WTC11 (cell line): Measurements from ENCODE around the gene SLC6A4. TPM values are rescaled to one million over a fixed set of nuclear protein-coding genes. Genes with fewer than 3 reads are reported as not detected.

Experiments used
- ATAC-seq: fragments of 200-7000 bp; cut with Tn5 transposase; 2 replicates; pipeline ENCODE4 v1.10.0; 2021; ENCODE audit warnings: mild to moderate bottlenecking, moderate library complexity
- CTCF ChIA-PET: fragments of 300-600 bp; sonication (Branson Sonifier 250); formaldehyde crosslinking; loops from one replicate; lab custom pipeline; 2021; ENCODE audit warnings: antibody characterized with exemption; lab: Charles Lee
- POLR2A ChIA-PET: fragments of 350-600 bp; sonication (Branson Sonifier 250); formaldehyde crosslinking; loops from one replicate; lab custom pipeline; 2021; ENCODE audit warnings: antibody characterized with exemption; lab: Charles Lee
- DNase-seq: peaks from one replicate; pipeline ENCODE4 v3.0.0; 2021; ENCODE audit warnings: low spot score
- H3K27ac Mint-ChIP-seq: 2 replicates; pipeline ENCODE4 v1.8.0; 2021; ENCODE audit warnings: mixed read lengths
- H3K27me3 Mint-ChIP-seq: 2 replicates; pipeline ENCODE4 v1.8.0; 2021; ENCODE audit warnings: low read depth, mild to moderate bottlenecking, moderate library complexity, mixed read lengths
- H3K36me3 Mint-ChIP-seq: 2 replicates; pipeline ENCODE4 v1.8.0; 2021; ENCODE audit warnings: mixed read lengths
- H3K4me1 Mint-ChIP-seq: 2 replicates; pipeline ENCODE4 v1.8.0; 2022; ENCODE audit warnings: mixed read lengths
- H3K4me3 Mint-ChIP-seq: 2 replicates; pipeline ENCODE4 v1.8.0; 2021; ENCODE audit warnings: mild to moderate bottlenecking, moderate library complexity, mixed read lengths
- H3K9me3 Mint-ChIP-seq: 2 replicates; pipeline ENCODE4 v1.8.0; 2021; ENCODE audit warnings: mixed read lengths
- CREM ChIP-seq: sonication (generic); formaldehyde crosslinking; IDR thresholded peaks from 2 replicates; pipeline ENCODE4 v1.8.1; 2022; ENCODE audit warnings: mild to moderate bottlenecking, missing genetic modification reagents, moderate library complexity
- E2F4 ChIP-seq: sonication (generic); formaldehyde crosslinking; IDR thresholded peaks from 2 replicates; pipeline ENCODE4 v1.8.1; 2022; ENCODE audit warnings: low read depth, mild to moderate bottlenecking, moderate library complexity, missing genetic modification reagents, borderline replicate concordance
- ESRRA ChIP-seq: sonication (generic); formaldehyde crosslinking; IDR thresholded peaks from 2 replicates; pipeline ENCODE4 v1.8.1; 2022; ENCODE audit warnings: mild to moderate bottlenecking, missing genetic modification reagents, borderline replicate concordance
- FOXJ3 ChIP-seq: sonication (generic); formaldehyde crosslinking; IDR thresholded peaks from 2 replicates; pipeline ENCODE4 v1.9.0; 2021; ENCODE audit warnings: missing genetic modification reagents, mild to moderate bottlenecking, borderline replicate concordance
- FOXK1 ChIP-seq: sonication (generic); formaldehyde crosslinking; IDR thresholded peaks from 2 replicates; pipeline ENCODE4 v1.8.0; 2022; ENCODE audit warnings: mild to moderate bottlenecking, moderate library complexity, missing genetic modification reagents
- GRHL2 ChIP-seq: fragments of 250-450 bp; sonication (Bioruptor Pico); IDR thresholded peaks from 2 replicates; pipeline ENCODE4 v1.8.0; 2022; ENCODE audit warnings: mild to moderate bottlenecking, moderate library complexity; ENCODE audit not compliant: insufficient replicate concordance, severe bottlenecking
- MYBL2 ChIP-seq: sonication (generic); formaldehyde crosslinking; IDR thresholded peaks from 2 replicates; pipeline ENCODE4 v1.8.1; 2023; ENCODE audit warnings: mild to moderate bottlenecking, moderate library complexity, missing genetic modification reagents
- NR3C1 ChIP-seq: sonication (generic); formaldehyde crosslinking; conservative IDR thresholded peaks from 2 replicates; pipeline ENCODE4 v1.8.1; 2023; ENCODE audit warnings: low read depth, mild to moderate bottlenecking, missing genetic modification reagents
- SMAD4 ChIP-seq: sonication (generic); formaldehyde crosslinking; IDR thresholded peaks from 2 replicates; pipeline ENCODE4 v1.8.0; 2022; ENCODE audit warnings: mild to moderate bottlenecking, missing genetic modification reagents
- SOX15 ChIP-seq: fragments of 250-450 bp; sonication (Bioruptor Pico); IDR thresholded peaks from 2 replicates; pipeline ENCODE4 v1.9.0; 2021; ENCODE audit warnings: mild to moderate bottlenecking
- TEAD1 ChIP-seq: sonication (generic); formaldehyde crosslinking; IDR thresholded peaks from 2 replicates; pipeline ENCODE4 v1.8.0; 2022; ENCODE audit warnings: mild to moderate bottlenecking, missing genetic modification reagents
- ZNF219 ChIP-seq: sonication (generic); formaldehyde crosslinking; IDR thresholded peaks from 2 replicates; pipeline ENCODE4 v1.8.0; 2023; ENCODE audit warnings: missing genetic modification reagents, mild to moderate bottlenecking, borderline replicate concordance
- ZNF317 ChIP-seq: sonication (generic); formaldehyde crosslinking; IDR thresholded peaks from 2 replicates; pipeline ENCODE4 v1.8.1; 2023; ENCODE audit warnings: low read depth, mild to moderate bottlenecking, moderate library complexity, missing genetic modification reagents, borderline replicate concordance
- ZNF416 ChIP-seq: fragments of 250-450 bp; sonication (Bioruptor Pico); IDR thresholded peaks from 2 replicates; pipeline ENCODE4 v1.9.0; 2021; ENCODE audit warnings: mild to moderate bottlenecking, inconsistent platforms
- ZNF671 ChIP-seq: fragments of 250-450 bp; sonication (Bioruptor Pico); IDR thresholded peaks from 2 replicates; pipeline ENCODE4 v1.8.0; 2021; ENCODE audit warnings: mild to moderate bottlenecking
- total RNA-seq: library from RNA; stranded (reverse); gene quantifications from 3 replicates; pipeline ENCODE4 v1.2.3, GENCODE V29; 2021
- TF ChIP-seq, protein P1 (sequence below): sonication (generic); formaldehyde crosslinking; IDR thresholded peaks from 2 replicates; pipeline ENCODE4 v1.8.1; 2023; ENCODE audit warnings: mild to moderate bottlenecking, missing genetic modification reagents, moderate library complexity
- TF ChIP-seq, protein P2 (sequence below): sonication (generic); formaldehyde crosslinking; IDR thresholded peaks from 2 replicates; pipeline ENCODE4 v1.8.0; 2022; ENCODE audit warnings: mild to moderate bottlenecking, missing genetic modification reagents
- TF ChIP-seq, protein P3 (sequence below): sonication (generic); formaldehyde crosslinking; IDR thresholded peaks from 2 replicates; pipeline ENCODE4 v1.8.0; 2022; ENCODE audit warnings: mild to moderate bottlenecking, missing genetic modification reagents
- TF ChIP-seq, protein P4 (sequence below): sonication (generic); formaldehyde crosslinking; IDR thresholded peaks from 2 replicates; pipeline ENCODE4 v1.8.1; 2022; ENCODE audit warnings: mild to moderate bottlenecking, moderate library complexity, missing genetic modification reagents
- TF ChIP-seq, protein P5 (sequence below): fragments of 250-450 bp; sonication (Bioruptor Pico); IDR thresholded peaks from 2 replicates; pipeline ENCODE4 v1.8.0; 2021; ENCODE audit warnings: mild to moderate bottlenecking
- TF ChIP-seq, protein P6 (sequence below): fragments of 250-450 bp; sonication (Bioruptor Pico); conservative IDR thresholded peaks from 2 replicates; pipeline ENCODE4 v1.9.0; 2021; ENCODE audit warnings: mild to moderate bottlenecking
- TF ChIP-seq, protein P7 (sequence below): fragments of 250-450 bp; sonication (Bioruptor Pico); IDR thresholded peaks from 2 replicates; pipeline ENCODE4 v1.9.0; 2021; ENCODE audit warnings: mild to moderate bottlenecking

SLC6A4 gene
- total RNA-seq, 1 experiment from 2014 or later, result 0.13 TPM

DNA sequence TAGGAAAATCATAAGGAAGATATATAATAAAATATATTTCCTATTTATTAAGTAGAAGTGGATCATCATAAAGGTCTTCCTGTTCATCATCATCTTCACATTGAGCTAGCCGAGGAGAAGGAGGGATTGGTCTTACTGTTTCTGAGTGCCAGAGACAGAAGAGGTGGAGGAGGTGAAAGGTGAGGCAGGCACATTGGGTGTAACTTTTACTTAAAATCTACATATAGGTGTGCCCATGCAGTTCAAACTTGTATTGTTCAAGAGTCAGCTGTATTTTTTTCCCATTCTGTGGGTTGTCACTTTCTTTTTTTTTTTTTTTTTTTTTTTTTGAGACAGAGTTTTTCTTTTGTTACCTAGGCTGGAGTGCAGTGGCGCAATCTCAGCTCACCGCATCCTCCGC is 84.0 kb downstream of the SLC6A4 start:
- Mint-ChIP-seq H3K27ac (no peak overlapping the region), H3K4me3 (no peak overlapping the region), H3K27me3 (no peaks in the 10 kb centered on the region), H3K9me3 (no peaks in the 10 kb centered on the region), H3K36me3 (0 out of 2 replicates have a peak, but pooled peaks cover 2% of the 10 kb centered on the region), H3K4me1 (peaks cover 8% of the 10 kb centered on the region)
- ChIA-PET CTCF (interaction anchor here (0.7 to 1.3 kb wide), 2 partner anchors 26 to 782 kb away, joined by 3 read pairs; no protein-coding TSS in a partner anchor), POLR2A (interaction anchor here (0.7 to 1.0 kb wide), 2 partner anchors 34 to 52 kb away, joined by 3 to 5 read pairs; no protein-coding TSS in a partner anchor)
- ATAC-seq, result no peak
- TF ChIP-seq ZNF317 (CRISPR knock-in tag), result no peak
- no peak for TF ChIP-seq SOX15 (CRISPR knock-in tag)
- TF ChIP-seq, protein P1, sequence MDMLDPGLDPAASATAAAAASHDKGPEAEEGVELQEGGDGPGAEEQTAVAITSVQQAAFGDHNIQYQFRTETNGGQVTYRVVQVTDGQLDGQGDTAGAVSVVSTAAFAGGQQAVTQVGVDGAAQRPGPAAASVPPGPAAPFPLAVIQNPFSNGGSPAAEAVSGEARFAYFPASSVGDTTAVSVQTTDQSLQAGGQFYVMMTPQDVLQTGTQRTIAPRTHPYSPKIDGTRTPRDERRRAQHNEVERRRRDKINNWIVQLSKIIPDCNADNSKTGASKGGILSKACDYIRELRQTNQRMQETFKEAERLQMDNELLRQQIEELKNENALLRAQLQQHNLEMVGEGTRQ (CRISPR knock-in tag), result no peak
- TF ChIP-seq ZNF671 (CRISPR knock-in tag), result no peak
- no peak for TF ChIP-seq TEAD1 (CRISPR knock-in tag)
- TF ChIP-seq GRHL2 (CRISPR knock-in tag), result no peak
- no peak for TF ChIP-seq NR3C1
- TF ChIP-seq, protein P2, sequence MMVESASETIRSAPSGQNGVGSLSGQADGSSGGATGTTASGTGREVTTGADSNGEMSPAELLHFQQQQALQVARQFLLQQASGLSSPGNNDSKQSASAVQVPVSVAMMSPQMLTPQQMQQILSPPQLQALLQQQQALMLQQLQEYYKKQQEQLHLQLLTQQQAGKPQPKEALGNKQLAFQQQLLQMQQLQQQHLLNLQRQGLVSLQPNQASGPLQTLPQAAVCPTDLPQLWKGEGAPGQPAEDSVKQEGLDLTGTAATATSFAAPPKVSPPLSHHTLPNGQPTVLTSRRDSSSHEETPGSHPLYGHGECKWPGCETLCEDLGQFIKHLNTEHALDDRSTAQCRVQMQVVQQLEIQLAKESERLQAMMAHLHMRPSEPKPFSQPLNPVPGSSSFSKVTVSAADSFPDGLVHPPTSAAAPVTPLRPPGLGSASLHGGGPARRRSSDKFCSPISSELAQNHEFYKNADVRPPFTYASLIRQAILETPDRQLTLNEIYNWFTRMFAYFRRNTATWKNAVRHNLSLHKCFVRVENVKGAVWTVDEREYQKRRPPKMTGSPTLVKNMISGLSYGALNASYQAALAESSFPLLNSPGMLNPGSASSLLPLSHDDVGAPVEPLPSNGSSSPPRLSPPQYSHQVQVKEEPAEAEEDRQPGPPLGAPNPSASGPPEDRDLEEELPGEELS (CRISPR knock-in tag), result no peak
- no peak for TF ChIP-seq E2F4
- TF ChIP-seq, protein P3, sequence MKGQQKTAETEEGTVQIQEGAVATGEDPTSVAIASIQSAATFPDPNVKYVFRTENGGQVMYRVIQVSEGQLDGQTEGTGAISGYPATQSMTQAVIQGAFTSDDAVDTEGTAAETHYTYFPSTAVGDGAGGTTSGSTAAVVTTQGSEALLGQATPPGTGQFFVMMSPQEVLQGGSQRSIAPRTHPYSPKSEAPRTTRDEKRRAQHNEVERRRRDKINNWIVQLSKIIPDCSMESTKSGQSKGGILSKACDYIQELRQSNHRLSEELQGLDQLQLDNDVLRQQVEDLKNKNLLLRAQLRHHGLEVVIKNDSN, result no peak
- TF ChIP-seq ESRRA (CRISPR knock-in tag), result no peak
- TF ChIP-seq FOXK1 (CRISPR knock-in tag), result no peak
- TF ChIP-seq SMAD4 (CRISPR knock-in tag), result no peak
- TF ChIP-seq, protein P4, sequence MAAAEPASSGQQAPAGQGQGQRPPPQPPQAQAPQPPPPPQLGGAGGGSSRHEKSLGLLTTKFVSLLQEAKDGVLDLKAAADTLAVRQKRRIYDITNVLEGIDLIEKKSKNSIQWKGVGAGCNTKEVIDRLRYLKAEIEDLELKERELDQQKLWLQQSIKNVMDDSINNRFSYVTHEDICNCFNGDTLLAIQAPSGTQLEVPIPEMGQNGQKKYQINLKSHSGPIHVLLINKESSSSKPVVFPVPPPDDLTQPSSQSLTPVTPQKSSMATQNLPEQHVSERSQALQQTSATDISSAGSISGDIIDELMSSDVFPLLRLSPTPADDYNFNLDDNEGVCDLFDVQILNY (CRISPR knock-in tag), result no peak
- DNase-seq, result no peak

DNA sequence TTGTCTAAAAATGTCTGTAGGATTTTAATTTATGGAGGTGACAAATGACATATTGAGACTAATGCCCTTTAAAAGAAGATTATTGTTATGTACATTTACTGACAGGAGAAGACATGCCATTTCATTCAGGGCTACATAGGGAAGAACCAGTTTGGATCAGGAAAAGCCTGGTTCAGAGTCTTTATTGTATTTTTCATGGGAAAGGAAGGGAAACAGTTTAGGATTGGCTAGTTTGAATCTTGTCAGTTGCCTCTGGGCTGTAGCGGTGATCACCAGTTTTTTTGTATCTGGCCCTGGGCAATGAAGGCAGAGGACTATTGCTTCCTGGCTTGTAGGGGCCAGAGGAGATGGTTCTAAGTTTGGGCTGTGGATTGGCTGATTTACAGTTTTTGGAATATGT is 87.1 kb downstream of the SLC6A4 start:
- H3K9me3 Mint-ChIP-seq, result no peaks in the 10 kb centered on the region
- ChIA-PET CTCF (interaction anchor here (1.1 kb wide), 1 partner anchor 23 kb away, joined by 4 read pairs; no protein-coding TSS in a partner anchor), POLR2A (interaction anchor here (1.0 kb wide), 1 partner anchor 15 kb away, joined by 3 read pairs; no protein-coding TSS in a partner anchor)
- peak overlapping the region; percentile 33 for H3K27ac Mint-ChIP-seq
- H3K4me1 Mint-ChIP-seq, result peaks cover 8% of the 10 kb centered on the region
- H3K4me3 Mint-ChIP-seq, result no peak overlapping the region
- no peaks in the 10 kb centered on the region for H3K27me3 Mint-ChIP-seq
- DNase-seq, result no peak
- ATAC-seq, result no peak
- H3K36me3 Mint-ChIP-seq, result 0 out of 2 replicates have a peak, but pooled peaks cover 2% of the 10 kb centered on the region
- TF ChIP-seq ZNF416 (CRISPR knock-in tag) (no peak), CREM (CRISPR knock-in tag) (no peak), ZNF219 (CRISPR knock-in tag) (no peak), FOXJ3 (CRISPR knock-in tag) (no peak), E2F4 (no peak), MYBL2 (CRISPR knock-in tag) (no peak)
- TF ChIP-seq, protein P5, sequence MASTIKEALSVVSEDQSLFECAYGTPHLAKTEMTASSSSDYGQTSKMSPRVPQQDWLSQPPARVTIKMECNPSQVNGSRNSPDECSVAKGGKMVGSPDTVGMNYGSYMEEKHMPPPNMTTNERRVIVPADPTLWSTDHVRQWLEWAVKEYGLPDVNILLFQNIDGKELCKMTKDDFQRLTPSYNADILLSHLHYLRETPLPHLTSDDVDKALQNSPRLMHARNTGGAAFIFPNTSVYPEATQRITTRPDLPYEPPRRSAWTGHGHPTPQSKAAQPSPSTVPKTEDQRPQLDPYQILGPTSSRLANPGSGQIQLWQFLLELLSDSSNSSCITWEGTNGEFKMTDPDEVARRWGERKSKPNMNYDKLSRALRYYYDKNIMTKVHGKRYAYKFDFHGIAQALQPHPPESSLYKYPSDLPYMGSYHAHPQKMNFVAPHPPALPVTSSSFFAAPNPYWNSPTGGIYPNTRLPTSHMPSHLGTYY (CRISPR knock-in tag), result no peak
- TF ChIP-seq, protein P6, sequence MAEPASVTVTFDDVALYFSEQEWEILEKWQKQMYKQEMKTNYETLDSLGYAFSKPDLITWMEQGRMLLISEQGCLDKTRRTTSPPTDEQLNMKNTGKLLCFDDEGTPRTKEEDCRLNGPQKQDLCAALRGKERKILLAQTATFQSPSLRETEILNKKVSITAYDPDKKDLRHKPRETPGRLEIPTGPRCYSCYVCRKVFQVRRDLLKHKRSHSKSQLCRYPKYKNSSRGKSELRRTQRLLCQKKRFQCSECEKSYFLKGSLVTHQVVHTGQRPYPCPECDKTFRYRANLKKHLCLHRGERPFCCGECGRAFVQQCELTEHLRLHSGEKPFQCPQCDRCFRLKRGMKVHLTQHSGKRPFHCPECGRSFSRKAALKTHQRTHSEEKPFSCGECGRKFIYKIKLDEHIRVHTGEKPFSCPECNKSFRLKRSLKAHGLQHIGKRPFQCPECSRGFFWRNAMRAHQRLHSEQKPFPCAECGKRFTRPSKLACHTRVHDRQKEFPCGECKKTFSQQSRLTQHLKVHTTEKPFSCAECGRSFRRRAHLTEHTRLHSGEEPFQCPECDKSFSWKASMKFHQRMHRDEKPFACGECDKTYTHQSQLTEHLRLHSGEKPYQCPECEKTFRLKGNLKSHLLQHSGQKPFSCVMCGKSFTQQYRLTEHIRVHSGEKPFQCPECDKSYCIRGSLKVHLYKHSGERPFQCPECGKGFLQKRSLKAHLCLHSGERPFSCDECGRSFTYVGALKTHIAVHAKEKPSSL, result no peak
- TF ChIP-seq, protein P7, sequence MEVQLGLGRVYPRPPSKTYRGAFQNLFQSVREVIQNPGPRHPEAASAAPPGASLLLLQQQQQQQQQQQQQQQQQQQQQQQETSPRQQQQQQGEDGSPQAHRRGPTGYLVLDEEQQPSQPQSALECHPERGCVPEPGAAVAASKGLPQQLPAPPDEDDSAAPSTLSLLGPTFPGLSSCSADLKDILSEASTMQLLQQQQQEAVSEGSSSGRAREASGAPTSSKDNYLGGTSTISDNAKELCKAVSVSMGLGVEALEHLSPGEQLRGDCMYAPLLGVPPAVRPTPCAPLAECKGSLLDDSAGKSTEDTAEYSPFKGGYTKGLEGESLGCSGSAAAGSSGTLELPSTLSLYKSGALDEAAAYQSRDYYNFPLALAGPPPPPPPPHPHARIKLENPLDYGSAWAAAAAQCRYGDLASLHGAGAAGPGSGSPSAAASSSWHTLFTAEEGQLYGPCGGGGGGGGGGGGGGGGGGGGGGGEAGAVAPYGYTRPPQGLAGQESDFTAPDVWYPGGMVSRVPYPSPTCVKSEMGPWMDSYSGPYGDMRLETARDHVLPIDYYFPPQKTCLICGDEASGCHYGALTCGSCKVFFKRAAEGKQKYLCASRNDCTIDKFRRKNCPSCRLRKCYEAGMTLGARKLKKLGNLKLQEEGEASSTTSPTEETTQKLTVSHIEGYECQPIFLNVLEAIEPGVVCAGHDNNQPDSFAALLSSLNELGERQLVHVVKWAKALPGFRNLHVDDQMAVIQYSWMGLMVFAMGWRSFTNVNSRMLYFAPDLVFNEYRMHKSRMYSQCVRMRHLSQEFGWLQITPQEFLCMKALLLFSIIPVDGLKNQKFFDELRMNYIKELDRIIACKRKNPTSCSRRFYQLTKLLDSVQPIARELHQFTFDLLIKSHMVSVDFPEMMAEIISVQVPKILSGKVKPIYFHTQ (CRISPR knock-in tag), result no peak
